Right cardiac atrium (tissue), 5 donors: ENCODE measurements around the gene UBE2V1. TPM values are rescaled to one million over a fixed set of nuclear protein-coding genes. Genes with fewer than 3 reads are reported as not detected.

ENCODE experiments used
- polyA plus RNA-seq: library from polyadenylated mRNA; stranded (reverse); fragments of 200-250 nt; gene quantifications from one replicate; pipeline ENCODE4 v1.2.3, GENCODE V29; 2013
- total RNA-seq, 4 donors: library from RNA; stranded (reverse); fragmentation: NEBNext Ultra II Directional; extraction: Animal tissue kit (Norgen Biotek cat#: 25700); gene quantifications; one replicate each; pipeline ENCODE4 v1.2.1, GENCODE V29; 2021
- donor health status: healthy with polysubstance abuse.
- donor health status: DM: no; HTN: yes; CAD: no.
- donor health status: DM: no; HTN: no; CAD: no.
- donor health status: DM: no; HTN: yes; CAD: no; lungs with severe emphysema.
- donor health status: DM: yes; HTN: yes; CAD: no.

Gene UBE2V1
- total and polyA plus RNA-seq, 5 donors: 86.0 to 120 (median 89.0) TPM

Other genes with a start within 250 kb of the UBE2V1 start
- gene SPATA2, start 197.6 kb downstream of the UBE2V1 start, total RNA-seq: 1 to 10 TPM; 6.4 to 8.2 (median 7.1) TPM
- gene SPATA2, start 197.6 kb downstream of the UBE2V1 start, polyA plus RNA-seq: 5.5 TPM
- gene RNF114, start 176.8 kb downstream of the UBE2V1 start, total RNA-seq: 10 to 100 TPM; 44.0 to 50.0 (median 47.1) TPM
- 42.8 TPM for gene RNF114, start 176.8 kb downstream of the UBE2V1 start, polyA plus RNA-seq
- gene SNAI1, start 130.2 kb downstream of the UBE2V1 start, total RNA-seq: 1 to 10 TPM; 2.9 to 6.0 (median 3.4) TPM
- 8.4 TPM for gene SNAI1, start 130.2 kb downstream of the UBE2V1 start, polyA plus RNA-seq
- gene PEDS1, start 40.6 kb upstream of the UBE2V1 start, total RNA-seq: 10 to 100 TPM; 19.3 to 25.2 (median 21.6) TPM
- 26.8 TPM for gene PEDS1, start 40.6 kb upstream of the UBE2V1 start, polyA plus RNA-seq
- gene CEBPB, start 77.7 kb upstream of the UBE2V1 start, total RNA-seq: 10 to 100 TPM; 46.2 to 92.4 (median 64.3) TPM
- 16.4 TPM for gene CEBPB, start 77.7 kb upstream of the UBE2V1 start, polyA plus RNA-seq